Measurements from ENCODE around the gene CDH4.

Gene CDH4

GRCh38 chr20:61539706-61540360 is 287.8 kb downstream of the CDH4 start:
- DNase-seq = no peak

GRCh38 chr20:61541537-61541936 is 289.5 kb downstream of the CDH4 start:
- DNase-seq = no peak

GRCh38 chr20:61543086-61543485 is 291.0 kb downstream of the CDH4 start:
- no peak for DNase-seq

GRCh38 chr20:61543931-61544745 is 292.1 kb downstream of the CDH4 start:
- no peak for DNase-seq

GRCh38 chr20:61544910-61545889 is 293.1 kb downstream of the CDH4 start:
- no peak for DNase-seq

GRCh38 chr20:61546641-61547040 is 294.6 kb downstream of the CDH4 start:
- no peak for DNase-seq

- no peak for DNase-seq
Observed at GRCh38 chr20:61548069-61548468, 296.0 kb downstream of the CDH4 start.

- DNase-seq = no peak
Observed at GRCh38 chr20:61549865-61550264, 297.8 kb downstream of the CDH4 start.

- DNase-seq = no peak
Observed at GRCh38 chr20:61551401-61551800, 299.3 kb downstream of the CDH4 start.

GRCh38 chr20:61554617-61555016 is 302.6 kb downstream of the CDH4 start:
- DNase-seq = no peak

- no peak for DNase-seq
Observed at GRCh38 chr20:61555566-61555965, 303.5 kb downstream of the CDH4 start.

- DNase-seq = no peak
Observed at GRCh38 chr20:61556111-61556510, 304.1 kb downstream of the CDH4 start.

- DNase-seq = no peak
Observed at GRCh38 chr20:61556673-61557072, 304.6 kb downstream of the CDH4 start.

GRCh38 chr20:61557621-61558020 is 305.6 kb downstream of the CDH4 start:
- no peak for DNase-seq

GRCh38 chr20:61558726-61559125 is 306.7 kb downstream of the CDH4 start:
- no peak for DNase-seq

- DNase-seq = no peak
Observed at GRCh38 chr20:61559706-61560315, 307.8 kb downstream of the CDH4 start.

- DNase-seq = no peak
Observed at GRCh38 chr20:61560361-61560853, 308.3 kb downstream of the CDH4 start.

GRCh38 chr20:61561111-61561830 is 309.2 kb downstream of the CDH4 start:
- DNase-seq = no peak

GRCh38 chr20:61562491-61562890 is 310.4 kb downstream of the CDH4 start:
- no peak for DNase-seq

- no peak for DNase-seq
Observed at GRCh38 chr20:61562897-61563504, 310.9 kb downstream of the CDH4 start.

- no peak for DNase-seq
Observed at GRCh38 chr20:61564628-61565027, 312.6 kb downstream of the CDH4 start.
